Ovary (tissue), 3 donors: ENCODE data around the gene BBS9.

Source experiments
- CTCF ChIP-seq, 3 donors: fragments of 450-650 bp in 2 of 3; fragments of 200-600 bp in 1 of 3; IDR thresholded peaks; one replicate each; pipeline versions ENCODE4 v1.5.1 to v1.8.0; 2016 to 2022; ENCODE audit warnings: antibody characterized with exemption in 3 of 3, mild to moderate bottlenecking in 1 of 3
- POLR2A ChIP-seq: fragments of 450-650 bp; IDR thresholded peaks from one replicate; pipeline ENCODE4 v1.6.1; 2017; ENCODE audit warnings: antibody characterized with exemption, mild to moderate bottlenecking, moderate library complexity
- donor health status: DM: no; HTN: no; CAD: no.

DNA sequence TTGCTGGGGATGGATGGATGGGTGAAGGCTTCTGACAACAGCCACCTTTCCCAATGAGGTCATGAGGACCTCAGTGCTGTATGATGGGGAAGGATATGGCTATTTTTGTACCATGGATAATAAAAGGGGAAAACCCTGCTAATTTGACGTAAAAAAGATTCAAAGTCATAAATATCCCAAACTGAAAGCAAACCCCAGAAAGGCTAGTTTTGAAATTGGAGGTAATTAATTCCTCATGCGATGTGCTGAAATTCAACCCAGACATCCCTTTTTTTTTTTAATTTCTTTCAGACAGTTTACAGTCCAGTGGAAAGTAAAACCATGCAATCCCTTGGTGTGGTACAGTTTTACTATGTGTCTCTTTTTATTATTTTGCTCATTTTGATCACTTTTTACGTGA lies 521.5 kb downstream of the BBS9 start:
- TF ChIP-seq CTCF (IDR thresholded peaks at IDR 0.05) (no peak), POLR2A (no peak)
